H1 (cell line): Measurements from ENCODE around the gene TLCD3A.

Source experiments
- ATF2 ChIP-seq: IDR thresholded peaks from 2 replicates; pipeline ENCODE4 v1.6.1; 2012; ENCODE audit warnings: low read length, inconsistent platforms
- CEBPB ChIP-seq: IDR thresholded peaks from 2 replicates; pipeline ENCODE4 v1.6.1; 2012; ENCODE audit warnings: low read depth, low read length
- CTCF ChIP-seq, 3 experiments: IDR thresholded peaks; 1 replicate in 2 of 3; 2 replicates in 1 of 3; pipeline versions ENCODE4 v1.5.1 to v1.6.1; 2011; ENCODE audit warnings: low read length in 3 of 3, mild to moderate bottlenecking in 3 of 3, inconsistent platforms in 2 of 3, low read depth in 1 of 3, moderate library complexity in 1 of 3; ENCODE audit not compliant: insufficient read depth in 1 of 3; ENCODE audit errors: control extremely low read depth in 1 of 3
- SP4 ChIP-seq: IDR thresholded peaks from 2 replicates; pipeline ENCODE4 v1.6.1; 2012; ENCODE audit warnings: low read length, inconsistent platforms
- YY1 ChIP-seq: IDR thresholded peaks from 2 replicates; pipeline ENCODE4 v1.6.1; 2011; ENCODE audit warnings: low read depth, mild to moderate bottlenecking, low read length

GRCh38 chr17:732902-733720, 715 bp downstream of the TLCD3A start:
- TF ChIP-seq CTCF (IDR thresholded peaks at IDR 0.05; ENCODE audit: control extremely low read depth in 1 of 3, insufficient read depth in 1 of 3, low read depth in 1 of 3, low read length in 3 of 3) (no peak), ATF2 (no peak), CEBPB (no peak), SP4 (no peak), YY1 (no peak)
